Body of pancreas (tissue), 4 donors: Measurements from ENCODE around the gene PBX3.

Source experiments
- CTCF ChIP-seq, 7 experiments: fragments of 450-650 bp in 4 of 7; fragments of 200-600 bp in 3 of 7; sonication (generic) in 3 of 7; IDR thresholded peaks; one replicate each; pipeline ENCODE4 v1.5.1; 2016 to 2019; ENCODE audit warnings: antibody characterized with exemption in 7 of 7
- POLR2A ChIP-seq, 3 donors: fragments of 450-650 bp; IDR thresholded peaks; one replicate each; pipeline ENCODE4 v1.6.1; 2016; ENCODE audit warnings: antibody characterized with exemption in 3 of 3, mild to moderate bottlenecking in 2 of 3

GRCh38 chr9:126015424-126015823 is 268.3 kb downstream of the PBX3 start:
- TF ChIP-seq CTCF (IDR thresholded peaks at IDR 0.05) (no peak), POLR2A (IDR thresholded peaks at IDR 0.05) (no peak)
